Neural cell (in vitro differentiated cells): Measurements from ENCODE around the gene PACRGL. TPM values are rescaled to one million over a fixed set of nuclear protein-coding genes. Genes with fewer than 3 reads are reported as not detected.

Experiments
- H2AFZ ChIP-seq: fragments of 200-600, 300-800 bp; sonication (generic), shearing (Covaris generic); 2 replicates; pipeline ENCODE4 v1.6.0; 2014; ENCODE audit warnings: low read depth, mild to moderate bottlenecking, antibody characterized with exemption, low read length, moderate library complexity
- H3F3A ChIP-seq: fragments of 200-600 bp; shearing (Covaris generic); 2 replicates; pipeline ENCODE4 v1.6.1; 2016; ENCODE audit warnings: mild to moderate bottlenecking, moderate library complexity, mixed read lengths, antibody characterized with exemption, low read length; ENCODE audit not compliant: insufficient read depth, poor library complexity, severe bottlenecking
- H3K27ac ChIP-seq: fragments of 200-600, 300-800 bp; sonication (generic), shearing (Covaris generic); 2 replicates; pipeline ENCODE4 v1.5.1; 2014; ENCODE audit warnings: mild to moderate bottlenecking, low read length, moderate library complexity
- H3K27me3 ChIP-seq: fragments of 300-800, 200-600 bp; sonication (generic), shearing (Covaris generic); 2 replicates; pipeline ENCODE4 v1.6.0; 2014; ENCODE audit warnings: mild to moderate bottlenecking, low read depth, low read length, moderate library complexity; ENCODE audit not compliant: insufficient read depth
- H3K36me3 ChIP-seq: fragments of 300-800, 200-600 bp; sonication (generic), shearing (Covaris generic); 2 replicates; pipeline ENCODE4 v1.5.1; 2014; ENCODE audit warnings: mild to moderate bottlenecking, antibody characterized with exemption, low read length, moderate library complexity; ENCODE audit not compliant: insufficient read depth
- H3K4me2 ChIP-seq: fragments of 300-800, 200-600 bp; sonication (generic), shearing (Covaris generic); 2 replicates; pipeline ENCODE4 v1.6.0; 2014; ENCODE audit warnings: mild to moderate bottlenecking, low read length
- H3K4me3 ChIP-seq: fragments of 300-800, 200-600 bp; sonication (generic), shearing (Covaris generic); 2 replicates; pipeline ENCODE4 v1.5.1; 2014; ENCODE audit warnings: mild to moderate bottlenecking, low read length, moderate library complexity
- H3K79me2 ChIP-seq: fragments of 200-600 bp; shearing (Covaris generic); replicated peaks from 2 replicates; pipeline ENCODE4 v1.6.0; 2014; ENCODE audit warnings: mild to moderate bottlenecking, low read length, moderate library complexity; ENCODE audit not compliant: insufficient read depth
- H3K9ac ChIP-seq: fragments of 300-800, 200-600 bp; sonication (generic), shearing (Covaris generic); 2 replicates; pipeline ENCODE4 v1.6.1; 2016; ENCODE audit warnings: mild to moderate bottlenecking, low read length, mixed read lengths
- H3K9me2 ChIP-seq: fragments of 200-600 bp; shearing (Covaris generic); 2 replicates; pipeline ENCODE4 v1.6.1; 2016; ENCODE audit warnings: mild to moderate bottlenecking, low read length, mixed read lengths; ENCODE audit not compliant: insufficient read depth
- H3K9me3 ChIP-seq: fragments of 200-600, 300-800 bp; sonication (generic), shearing (Covaris generic); 2 replicates; pipeline ENCODE4 v1.6.1; 2016; ENCODE audit warnings: mild to moderate bottlenecking, mixed run types, low read length, moderate library complexity, mixed read lengths
- H4K20me1 ChIP-seq: fragments of 200-600 bp; shearing (Covaris generic); 2 replicates; pipeline ENCODE4 v1.6.1; 2016; ENCODE audit warnings: mild to moderate bottlenecking, mixed run types; ENCODE audit not compliant: insufficient read depth
- CTCF ChIP-seq: fragments of 450-650 bp; IDR thresholded peaks from 2 replicates; pipeline ENCODE4 v1.5.1; 2014; ENCODE audit warnings: antibody characterized with exemption, mild to moderate bottlenecking, moderate library complexity; ENCODE audit not compliant: poor library complexity, severe bottlenecking
- EP300 ChIP-seq: fragments of 450-650 bp; conservative IDR thresholded peaks from 2 replicates; pipeline ENCODE4 v1.6.1; 2014; ENCODE audit warnings: antibody characterized with exemption, mild to moderate bottlenecking, moderate library complexity; ENCODE audit not compliant: poor library complexity, severe bottlenecking
- EZH2 ChIP-seq: fragments of 200-600, 300-800 bp; shearing (Covaris generic), sonication (generic); IDR thresholded peaks from 2 replicates; pipeline ENCODE4 v1.6.1; 2014; ENCODE audit warnings: antibody characterized with exemption, low read length, borderline replicate concordance, mild to moderate bottlenecking; ENCODE audit not compliant: insufficient read depth, poor library complexity, severe bottlenecking
- MXI1 ChIP-seq: fragments of 450-650 bp; conservative IDR thresholded peaks from 2 replicates; pipeline ENCODE4 v1.6.1; 2014; ENCODE audit warnings: antibody characterized with exemption, mild to moderate bottlenecking; ENCODE audit not compliant: poor library complexity, severe bottlenecking
- POLR2AphosphoS5 ChIP-seq: IDR thresholded peaks from 2 replicates; pipeline ENCODE4 v1.6.1; 2012
- RAD21 ChIP-seq: fragments of 450-650 bp; conservative IDR thresholded peaks from 2 replicates; pipeline ENCODE4 v1.6.1; 2014; ENCODE audit warnings: antibody characterized with exemption, mild to moderate bottlenecking, moderate library complexity
- SMC3 ChIP-seq: fragments of 450-650 bp; conservative IDR thresholded peaks from 2 replicates; pipeline ENCODE4 v1.6.1; 2014; ENCODE audit warnings: antibody characterized with exemption, mild to moderate bottlenecking, moderate library complexity; ENCODE audit not compliant: poor library complexity
- TAF1 ChIP-seq: IDR thresholded peaks from 2 replicates; pipeline ENCODE4 v1.6.1; 2012; ENCODE audit warnings: low read depth
- polyA plus RNA-seq: library from polyadenylated mRNA; depleted of rRNA; stranded (reverse); fragments of >200 nt; gene quantifications from 2 replicates; pipeline ENCODE4 v1.2.3, GENCODE V29; 2014
- TF ChIP-seq, protein P1 (sequence below): IDR thresholded peaks from 2 replicates; pipeline ENCODE4 v1.6.1; 2012; ENCODE audit warnings: borderline replicate concordance

The PACRGL gene
- polyA plus RNA-seq, 1 donor from 2014 or later: 41.9 TPM

DNA sequence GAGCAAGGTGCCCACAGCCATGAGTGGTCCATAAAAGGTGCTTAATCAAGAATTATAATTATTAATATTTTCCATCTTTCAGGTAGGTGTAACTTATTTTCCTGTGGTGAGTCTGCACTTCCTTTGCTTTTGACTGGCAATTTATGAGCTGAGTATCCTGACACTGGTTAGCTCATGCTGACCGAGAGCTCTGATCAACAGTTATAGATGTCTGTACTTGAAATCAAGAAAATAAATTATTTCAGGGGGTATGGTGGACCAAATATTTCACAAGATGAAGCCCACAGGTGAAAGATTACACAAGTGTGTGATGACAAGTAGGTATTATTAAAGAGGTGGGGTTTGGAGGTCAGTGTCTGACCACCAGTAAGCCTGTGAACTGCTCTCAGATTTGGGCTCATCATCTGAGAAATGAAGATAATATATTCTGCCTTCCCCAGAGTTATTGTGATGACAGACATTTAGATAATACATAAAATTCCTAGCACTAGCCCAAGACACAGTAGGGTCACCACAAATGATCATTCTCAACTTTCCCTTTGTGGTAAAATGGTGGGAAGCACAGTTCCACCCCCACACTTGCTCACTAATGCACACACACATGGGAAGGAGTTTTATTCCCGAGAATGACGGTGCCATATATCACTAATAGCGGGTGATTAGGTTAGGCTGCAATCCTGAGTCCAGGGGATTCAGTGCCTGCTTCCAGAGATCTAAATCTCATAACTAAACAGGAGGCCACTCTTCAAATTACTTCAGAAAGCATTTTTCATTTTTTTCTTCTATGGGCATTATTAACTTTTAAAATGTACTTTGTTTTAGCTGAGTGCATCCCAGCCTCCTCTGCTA lies 34.0 kb upstream of the PACRGL start:
- Histone ChIP-seq H3K9me3 (no peaks in the 10 kb centered on the region), H3K4me3 (no peak overlapping the region), H3K36me3 (no peaks in the 10 kb centered on the region), H3K9me2 (no peaks in the 10 kb centered on the region), H4K20me1 (no peaks in the 10 kb centered on the region), H3F3A (no peaks in the 10 kb centered on the region), H3K27me3 (no peaks in the 10 kb centered on the region), H3K79me2 (no peaks in the 10 kb centered on the region), H2AFZ (no peak overlapping the region), H3K27ac (no peak overlapping the region), H3K4me2 (no peak overlapping the region), H3K9ac (no peak overlapping the region)
- TF ChIP-seq RAD21: no peak

- H3K9ac ChIP-seq: no peak overlapping the region
- H3K9me2 ChIP-seq: no peaks in the 10 kb centered on the region
- no peaks in the 10 kb centered on the region for H3K79me2 ChIP-seq
- no peak overlapping the region for H3K4me2 ChIP-seq
- no peaks in the 10 kb centered on the region for H3K27me3 ChIP-seq
- no peaks in the 10 kb centered on the region for H4K20me1 ChIP-seq
- H3K27ac ChIP-seq: no peak overlapping the region
- no peaks in the 10 kb centered on the region for H3K36me3 ChIP-seq
- H3F3A ChIP-seq: no peaks in the 10 kb centered on the region
- H2AFZ ChIP-seq: no peak overlapping the region
- no peak overlapping the region for H3K4me3 ChIP-seq
- H3K9me3 ChIP-seq: no peaks in the 10 kb centered on the region
- TF ChIP-seq RAD21 (no peak), CTCF (no peak), EZH2 (no peak), MXI1 (no peak), TAF1 (no peak), SMC3 (no peak), EP300 (no peak), POLR2AphosphoS5 (no peak)
- TF ChIP-seq, protein P1, sequence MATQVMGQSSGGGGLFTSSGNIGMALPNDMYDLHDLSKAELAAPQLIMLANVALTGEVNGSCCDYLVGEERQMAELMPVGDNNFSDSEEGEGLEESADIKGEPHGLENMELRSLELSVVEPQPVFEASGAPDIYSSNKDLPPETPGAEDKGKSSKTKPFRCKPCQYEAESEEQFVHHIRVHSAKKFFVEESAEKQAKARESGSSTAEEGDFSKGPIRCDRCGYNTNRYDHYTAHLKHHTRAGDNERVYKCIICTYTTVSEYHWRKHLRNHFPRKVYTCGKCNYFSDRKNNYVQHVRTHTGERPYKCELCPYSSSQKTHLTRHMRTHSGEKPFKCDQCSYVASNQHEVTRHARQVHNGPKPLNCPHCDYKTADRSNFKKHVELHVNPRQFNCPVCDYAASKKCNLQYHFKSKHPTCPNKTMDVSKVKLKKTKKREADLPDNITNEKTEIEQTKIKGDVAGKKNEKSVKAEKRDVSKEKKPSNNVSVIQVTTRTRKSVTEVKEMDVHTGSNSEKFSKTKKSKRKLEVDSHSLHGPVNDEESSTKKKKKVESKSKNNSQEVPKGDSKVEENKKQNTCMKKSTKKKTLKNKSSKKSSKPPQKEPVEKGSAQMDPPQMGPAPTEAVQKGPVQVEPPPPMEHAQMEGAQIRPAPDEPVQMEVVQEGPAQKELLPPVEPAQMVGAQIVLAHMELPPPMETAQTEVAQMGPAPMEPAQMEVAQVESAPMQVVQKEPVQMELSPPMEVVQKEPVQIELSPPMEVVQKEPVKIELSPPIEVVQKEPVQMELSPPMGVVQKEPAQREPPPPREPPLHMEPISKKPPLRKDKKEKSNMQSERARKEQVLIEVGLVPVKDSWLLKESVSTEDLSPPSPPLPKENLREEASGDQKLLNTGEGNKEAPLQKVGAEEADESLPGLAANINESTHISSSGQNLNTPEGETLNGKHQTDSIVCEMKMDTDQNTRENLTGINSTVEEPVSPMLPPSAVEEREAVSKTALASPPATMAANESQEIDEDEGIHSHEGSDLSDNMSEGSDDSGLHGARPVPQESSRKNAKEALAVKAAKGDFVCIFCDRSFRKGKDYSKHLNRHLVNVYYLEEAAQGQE: no peak
Measured at GRCh38 chr4:20672262-20672661, 28.0 kb upstream of the PACRGL start.
